Astrocyte (in vitro differentiated cells and primary cell): ENCODE results near the gene ZSCAN25.

Experiments
- EZH2 ChIP-seq: IDR thresholded peaks from 2 replicates; pipeline ENCODE4 v1.6.1; 2012; ENCODE audit warnings: mild to moderate bottlenecking, low read length, inconsistent platforms; ENCODE audit not compliant: insufficient read depth
- TF ChIP-seq, protein P1 (sequence below): IDR thresholded peaks from 2 replicates; pipeline ENCODE4 v1.5.1; 2011; ENCODE audit warnings: low read depth, mild to moderate bottlenecking, inconsistent platforms, low read length, moderate library complexity; ENCODE audit not compliant: insufficient read depth

- TF ChIP-seq, protein P1, sequence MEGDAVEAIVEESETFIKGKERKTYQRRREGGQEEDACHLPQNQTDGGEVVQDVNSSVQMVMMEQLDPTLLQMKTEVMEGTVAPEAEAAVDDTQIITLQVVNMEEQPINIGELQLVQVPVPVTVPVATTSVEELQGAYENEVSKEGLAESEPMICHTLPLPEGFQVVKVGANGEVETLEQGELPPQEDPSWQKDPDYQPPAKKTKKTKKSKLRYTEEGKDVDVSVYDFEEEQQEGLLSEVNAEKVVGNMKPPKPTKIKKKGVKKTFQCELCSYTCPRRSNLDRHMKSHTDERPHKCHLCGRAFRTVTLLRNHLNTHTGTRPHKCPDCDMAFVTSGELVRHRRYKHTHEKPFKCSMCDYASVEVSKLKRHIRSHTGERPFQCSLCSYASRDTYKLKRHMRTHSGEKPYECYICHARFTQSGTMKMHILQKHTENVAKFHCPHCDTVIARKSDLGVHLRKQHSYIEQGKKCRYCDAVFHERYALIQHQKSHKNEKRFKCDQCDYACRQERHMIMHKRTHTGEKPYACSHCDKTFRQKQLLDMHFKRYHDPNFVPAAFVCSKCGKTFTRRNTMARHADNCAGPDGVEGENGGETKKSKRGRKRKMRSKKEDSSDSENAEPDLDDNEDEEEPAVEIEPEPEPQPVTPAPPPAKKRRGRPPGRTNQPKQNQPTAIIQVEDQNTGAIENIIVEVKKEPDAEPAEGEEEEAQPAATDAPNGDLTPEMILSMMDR, result no peak
- no peak for TF ChIP-seq EZH2
Measured at GRCh38 chr7:99645590-99645989, 28.8 kb downstream of the ZSCAN25 start.
